Fibroblast of skin of back (primary cell): Measurements from ENCODE around the gene CPPED1.
"Not testable (repeated sequence)": the region's sequence is repeated elsewhere in the genome, so short reads cannot be mapped to it uniquely, and the experiment has no call there.

Experiments
- DNase-seq: peaks from one replicate; pipeline ENCODE4 v3.0.0-alpha.2; 2013

The CPPED1 gene

DNA sequence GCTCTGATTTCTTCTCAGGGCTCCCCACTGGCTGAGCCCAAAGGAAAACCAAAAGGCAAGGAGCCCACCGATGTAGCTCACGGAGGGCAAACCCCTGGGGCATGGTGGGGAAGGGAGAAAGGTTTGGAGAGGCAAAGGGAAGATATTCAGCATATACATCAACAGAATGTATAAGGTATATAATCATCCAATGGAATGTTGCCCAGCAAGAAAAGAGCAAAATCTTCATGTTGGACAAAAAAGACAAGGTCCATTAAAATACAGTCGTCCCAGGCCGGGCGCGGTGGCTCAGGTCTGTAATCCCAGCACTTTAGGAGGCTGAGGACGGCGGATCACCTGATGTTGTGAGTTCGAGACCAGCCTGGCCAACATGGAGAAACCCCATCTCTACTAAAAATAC is 1.6 kb downstream of the CPPED1 start:
- DNase-seq, result peak; percentile 33

DNA sequence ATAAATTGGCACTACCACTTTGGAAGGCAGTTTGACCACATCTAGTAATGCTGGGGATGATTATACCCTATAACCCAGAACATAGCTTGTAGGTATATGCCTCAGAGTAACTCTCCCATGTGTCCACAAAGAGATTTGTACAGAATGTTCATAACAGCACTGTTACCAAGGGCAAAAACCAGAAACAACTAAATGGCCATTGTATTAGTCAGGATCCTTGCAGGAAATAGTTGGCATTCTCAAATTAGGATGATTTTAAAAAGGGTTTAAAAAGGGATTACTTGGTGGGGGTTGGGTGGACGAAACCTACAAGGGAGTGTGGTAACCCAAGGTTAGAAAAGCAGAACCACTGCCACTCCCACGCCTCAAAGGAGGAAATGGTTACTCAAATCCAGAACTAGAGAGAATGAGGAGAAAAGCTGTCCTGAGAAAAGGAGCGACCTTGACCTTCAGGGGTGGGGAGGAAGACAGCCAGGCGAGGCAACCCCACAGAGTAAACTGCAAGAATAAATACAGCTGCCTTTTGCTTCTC is 2.1 kb downstream of the CPPED1 start:
- peak; percentile 92 for DNase-seq

DNA sequence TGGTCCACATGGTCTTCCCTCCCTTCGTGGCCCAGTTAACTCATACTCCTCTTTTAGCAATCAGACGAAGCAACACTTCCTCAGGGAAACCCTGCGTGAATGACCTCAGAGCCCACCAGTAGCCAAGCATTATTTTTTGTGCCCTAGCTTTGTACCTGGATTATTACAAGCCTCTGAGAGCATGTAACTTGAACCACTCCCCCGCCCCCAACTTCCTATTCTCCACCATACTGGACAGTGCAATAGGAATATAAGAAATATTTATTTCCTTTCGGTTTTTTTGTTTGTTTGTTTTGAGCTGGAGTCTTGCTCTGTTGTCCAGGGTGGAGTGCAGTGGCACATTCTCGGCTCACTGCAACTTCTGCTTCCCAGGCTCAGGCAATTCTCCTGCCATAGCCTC is 2.9 kb downstream of the CPPED1 start:
- DNase-seq, result no peak

DNA sequence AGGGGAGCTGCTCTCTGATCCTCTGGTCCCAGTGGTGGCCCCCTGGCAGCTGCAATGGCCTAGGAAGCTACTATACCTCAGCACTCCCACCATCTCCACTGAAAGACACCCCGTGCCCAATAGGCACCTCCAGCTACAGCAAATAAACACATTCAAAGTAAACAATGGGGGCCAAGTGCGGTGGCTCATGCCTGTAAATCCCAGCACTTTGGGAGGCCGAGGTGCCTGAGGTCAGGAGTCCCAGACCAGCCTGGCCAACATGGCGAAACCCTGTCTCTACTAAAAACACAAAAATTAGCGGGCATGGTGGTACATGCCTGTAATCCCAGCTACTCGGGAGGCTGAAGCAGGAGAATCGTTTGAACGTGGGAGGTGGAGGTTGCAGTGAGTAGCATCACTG is 3.7 kb downstream of the CPPED1 start:
- not testable (repeated sequence) for DNase-seq

DNA sequence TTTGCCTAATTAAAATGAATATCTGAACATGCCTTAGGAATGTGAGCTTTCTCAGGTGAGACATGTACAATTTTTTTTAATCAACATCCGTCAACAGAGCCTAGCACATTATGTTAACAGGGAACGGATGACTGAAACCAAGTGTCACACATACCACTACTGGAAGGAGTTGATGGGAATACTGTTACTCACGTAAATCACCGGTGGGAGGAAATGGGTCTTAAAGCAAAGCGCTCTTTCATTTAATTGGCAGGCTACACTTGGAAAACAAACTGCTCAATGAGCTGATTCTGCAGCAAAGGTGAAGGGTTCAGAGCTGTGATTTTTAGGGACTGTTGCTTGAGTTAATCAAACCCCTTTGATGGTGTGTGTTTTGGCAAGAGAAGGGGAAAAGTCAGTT is 4.8 kb downstream of the CPPED1 start:
- no peak for DNase-seq

DNA sequence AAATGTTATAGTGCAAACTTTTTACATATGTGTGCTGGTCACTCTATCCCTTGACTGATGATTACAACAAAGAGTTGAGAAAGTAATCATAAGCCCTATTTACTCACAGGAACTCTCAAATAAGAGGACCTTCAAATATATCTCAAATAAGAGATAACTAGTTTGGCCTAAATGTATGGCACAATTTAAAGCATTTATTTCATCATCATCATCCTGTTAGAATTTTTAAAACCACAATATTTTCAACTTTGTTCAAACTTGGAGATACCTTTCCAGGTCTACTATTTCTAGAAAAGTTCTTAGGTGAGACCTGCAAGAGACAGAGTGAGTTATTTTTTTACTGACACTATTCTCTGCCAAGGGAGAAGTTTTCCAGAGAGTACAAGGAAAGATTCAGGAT is 5.5 kb downstream of the CPPED1 start:
- no peak for DNase-seq

DNA sequence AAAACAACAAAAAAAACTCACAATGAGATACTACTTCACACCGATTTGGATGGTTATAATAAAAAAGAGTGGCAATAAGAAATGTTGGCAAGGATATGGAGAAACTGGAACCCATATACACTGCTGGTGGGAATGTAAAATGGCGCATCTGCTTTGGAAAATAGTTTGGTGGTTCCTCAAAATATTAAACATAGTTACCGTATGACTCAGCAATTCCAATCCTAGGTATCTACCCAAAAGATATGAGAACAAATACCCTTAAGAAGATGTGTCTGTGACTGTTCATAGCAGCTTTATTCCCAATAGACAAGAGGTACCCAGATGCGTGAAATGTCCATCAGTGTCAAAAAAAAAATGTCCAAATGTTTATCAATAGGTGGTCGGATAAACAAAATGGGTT is 7.2 kb downstream of the CPPED1 start:
- peak; percentile 68 for DNase-seq

DNA sequence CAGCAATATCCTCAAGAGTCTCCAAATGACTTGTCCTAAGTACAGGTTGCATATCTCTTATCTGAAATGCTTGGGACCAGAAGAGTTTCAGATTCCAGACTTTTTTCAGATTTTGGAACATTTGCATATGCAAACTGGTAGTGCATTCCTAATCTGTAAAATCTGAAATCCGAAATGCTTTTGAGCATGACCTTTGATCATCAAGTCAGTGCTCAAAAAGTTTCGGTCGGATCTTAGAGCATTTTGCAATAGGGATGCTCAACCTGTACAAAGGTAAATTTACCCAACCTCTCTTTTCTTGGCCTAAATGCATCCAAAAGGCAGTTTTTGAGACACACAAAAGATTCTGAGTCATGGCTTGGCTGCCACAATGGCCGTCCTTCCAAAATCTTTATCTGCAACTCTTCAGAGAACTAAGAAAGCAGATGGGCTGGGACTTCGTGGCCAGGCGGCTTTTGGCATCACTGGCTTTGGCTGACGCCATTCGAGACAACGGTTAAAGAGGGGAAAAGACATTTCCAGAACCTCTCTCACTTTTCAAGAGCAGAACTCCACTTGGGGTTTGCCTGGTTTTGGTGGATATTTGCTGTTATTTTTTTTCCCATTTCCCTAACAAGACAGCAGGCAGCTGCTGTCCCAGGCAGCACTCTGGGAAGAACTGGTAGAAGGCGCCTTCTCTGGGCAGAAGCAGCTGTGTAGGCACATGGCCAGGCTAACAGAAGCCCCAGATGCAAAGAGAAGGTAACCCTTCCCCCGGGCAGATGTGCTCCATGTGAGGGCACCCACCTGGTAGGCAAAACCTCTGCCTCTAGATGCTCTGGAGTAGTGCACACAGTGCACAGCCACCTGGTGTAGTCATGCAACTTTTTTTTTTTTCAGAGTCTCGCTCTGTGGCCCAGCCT is 8.9 kb downstream of the CPPED1 start:
- DNase-seq, result no peak

DNA sequence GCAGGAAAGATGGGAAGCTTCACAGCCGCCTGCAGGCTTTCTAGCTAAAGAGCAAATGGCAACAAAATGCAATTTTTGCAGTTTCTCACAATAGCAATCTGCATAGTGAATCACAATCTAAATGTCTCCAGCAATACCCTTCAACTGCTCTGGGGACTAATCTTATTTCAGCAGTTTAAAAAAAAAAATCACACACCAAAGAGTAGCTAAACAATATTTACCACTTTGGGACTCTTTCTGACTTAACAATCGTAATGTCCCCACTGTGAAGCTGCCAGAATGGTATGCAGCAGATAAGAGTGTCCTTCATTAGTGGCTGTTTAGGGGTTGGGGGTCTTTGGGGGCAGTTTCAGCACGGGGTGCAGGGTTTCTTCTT is 9.8 kb downstream of the CPPED1 start:
- no peak for DNase-seq

DNA sequence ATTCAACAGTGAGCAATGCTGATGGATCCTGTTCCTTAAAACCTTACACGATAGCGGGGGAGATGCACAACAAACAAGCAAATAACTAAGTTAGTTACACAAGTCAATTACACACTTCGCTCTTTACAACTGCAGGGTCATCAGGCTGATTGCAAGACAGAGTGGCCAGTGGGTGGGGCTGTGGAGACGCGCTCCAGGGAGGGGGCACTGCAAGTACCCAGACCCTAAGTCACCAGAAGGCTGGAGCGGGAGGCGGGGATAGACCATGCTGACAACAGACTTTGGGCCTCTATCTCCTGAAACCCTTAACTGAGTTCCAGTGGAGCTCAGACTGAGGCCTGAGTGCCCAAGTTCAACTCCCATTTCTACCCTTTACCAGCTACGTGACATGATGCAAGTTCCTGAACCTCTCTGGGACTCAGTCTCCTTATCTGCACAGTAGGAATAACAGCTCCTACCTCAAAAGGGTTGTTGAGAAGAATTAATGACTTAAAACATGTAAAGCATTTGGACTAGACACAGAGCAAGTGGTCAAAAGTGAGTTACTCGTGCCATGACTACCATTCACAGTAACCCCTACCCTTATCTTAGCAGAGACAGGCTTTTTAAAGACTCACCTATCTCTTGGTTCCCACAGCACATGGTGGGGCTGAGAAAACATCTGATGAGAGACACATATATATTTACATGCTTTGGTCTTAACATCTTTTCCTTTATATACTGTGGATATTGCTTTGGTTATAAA is 10.4 kb downstream of the CPPED1 start:
- DNase-seq, result no peak

DNA sequence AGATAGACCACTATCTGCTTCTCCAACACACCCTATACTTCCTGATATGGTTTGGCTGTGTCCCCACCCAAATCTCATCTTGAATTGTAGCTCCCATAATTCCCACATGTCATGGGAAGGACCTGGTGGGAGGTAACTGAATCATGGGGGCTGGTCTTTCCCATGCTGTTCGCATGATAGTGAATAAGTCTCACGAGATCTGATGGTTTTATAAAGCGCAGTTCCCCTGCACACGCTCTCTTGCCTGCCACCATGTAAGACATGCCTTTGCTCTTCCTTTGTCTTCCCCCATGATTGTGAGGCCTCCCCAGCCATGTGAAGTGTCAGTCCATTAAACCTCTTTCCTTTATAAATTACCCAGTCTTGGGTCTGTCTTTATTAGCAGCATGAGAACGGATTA is 11.2 kb downstream of the CPPED1 start:
- not testable (repeated sequence) for DNase-seq

DNA sequence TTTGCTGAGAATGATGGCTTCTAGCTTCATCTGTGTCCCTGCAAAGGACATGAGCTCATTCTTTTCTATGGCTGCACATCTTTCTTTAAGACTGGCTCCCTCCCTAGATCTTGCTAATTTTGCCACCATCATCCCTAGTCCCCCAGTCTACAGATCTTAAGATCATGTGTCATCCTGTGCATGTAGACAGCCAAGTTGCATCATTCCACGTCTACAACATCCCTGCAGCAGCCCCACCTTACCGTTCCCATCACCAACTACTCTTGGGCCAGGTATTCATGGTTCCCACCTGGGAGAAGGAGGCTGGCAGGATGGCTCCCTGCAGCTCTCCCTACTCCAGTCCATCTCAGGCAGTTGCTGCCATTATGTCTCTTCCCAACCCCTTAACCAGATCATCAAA is 12.3 kb downstream of the CPPED1 start:
- DNase-seq, result no peak

DNA sequence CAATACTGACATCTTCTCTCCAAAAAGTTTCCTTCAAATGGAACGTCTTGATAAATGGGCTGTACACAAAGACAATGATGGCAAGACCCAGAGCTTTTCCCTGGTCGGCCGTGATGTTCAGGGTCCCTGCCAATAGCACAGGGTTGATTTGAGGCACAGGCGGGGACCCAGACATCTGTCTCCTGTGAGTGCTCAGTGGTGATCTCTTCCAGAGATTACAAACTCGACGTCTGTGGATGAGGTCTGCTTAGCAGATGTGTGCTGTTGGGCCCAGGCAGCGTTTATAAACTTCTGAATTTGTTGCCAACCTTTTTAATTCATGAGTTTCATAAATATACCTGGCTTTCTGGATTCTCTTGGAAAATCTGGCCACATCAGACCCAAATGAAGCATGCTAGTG is 14.9 kb downstream of the CPPED1 start:
- DNase-seq, result no peak

DNA sequence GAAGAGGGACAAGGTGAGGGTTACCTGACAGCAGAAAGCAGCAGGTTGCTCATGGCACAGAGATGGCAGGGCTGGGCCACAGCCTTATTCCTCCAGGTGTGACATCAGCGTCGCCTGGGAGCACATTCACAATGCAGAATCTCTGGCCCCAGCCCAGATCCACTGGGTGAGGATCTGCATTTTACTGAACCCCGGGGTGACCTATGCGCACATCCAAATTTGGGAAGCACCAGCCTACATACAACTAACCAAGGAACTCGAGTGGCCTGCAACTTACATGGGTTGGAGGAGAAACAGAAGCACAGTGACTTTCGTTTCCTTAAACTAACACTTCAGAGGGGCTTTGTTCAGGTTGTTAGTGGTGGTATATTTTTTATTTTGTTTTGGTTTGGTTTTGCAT is 17.6 kb downstream of the CPPED1 start:
- DNase-seq, result no peak

DNA sequence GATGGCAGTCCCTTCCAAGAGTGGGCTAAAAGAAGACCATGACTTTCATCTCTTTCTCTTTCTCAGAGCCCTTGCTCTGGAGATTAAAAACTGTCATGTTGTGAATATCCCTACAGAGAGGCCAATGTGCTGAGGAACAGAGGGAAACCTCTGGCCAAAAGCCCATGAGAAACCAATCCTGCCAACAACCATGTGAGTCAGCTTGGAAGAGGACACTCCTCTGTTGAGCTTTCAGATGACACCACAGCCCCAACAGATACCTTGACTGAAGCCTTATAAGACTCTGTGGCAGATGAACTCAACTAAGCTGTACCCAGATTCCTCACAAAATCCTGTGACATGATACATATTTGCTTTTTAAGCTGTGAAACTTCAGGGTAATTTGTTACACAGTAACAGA is 19.6 kb downstream of the CPPED1 start:
- no peak for DNase-seq

DNA sequence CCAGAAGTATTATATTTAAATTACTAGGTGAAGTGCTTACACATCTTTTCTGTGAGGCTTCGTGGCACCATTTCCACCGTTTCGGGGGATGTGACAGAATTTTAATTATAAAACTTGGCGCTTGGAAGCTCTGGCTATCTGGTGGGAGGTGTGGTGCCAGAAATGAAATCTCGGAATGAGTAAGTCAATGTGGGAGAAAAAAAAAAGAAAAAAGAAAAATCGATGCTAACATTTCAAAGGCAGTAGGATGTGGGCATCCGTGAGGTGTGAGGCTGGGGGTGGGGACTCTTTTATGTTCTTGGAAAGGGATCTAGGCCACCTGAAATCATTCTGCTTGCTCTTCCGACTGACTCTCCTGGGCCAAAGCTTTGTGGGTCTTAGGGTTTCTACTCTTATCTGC is 21.9 kb downstream of the CPPED1 start:
- no peak for DNase-seq

DNA sequence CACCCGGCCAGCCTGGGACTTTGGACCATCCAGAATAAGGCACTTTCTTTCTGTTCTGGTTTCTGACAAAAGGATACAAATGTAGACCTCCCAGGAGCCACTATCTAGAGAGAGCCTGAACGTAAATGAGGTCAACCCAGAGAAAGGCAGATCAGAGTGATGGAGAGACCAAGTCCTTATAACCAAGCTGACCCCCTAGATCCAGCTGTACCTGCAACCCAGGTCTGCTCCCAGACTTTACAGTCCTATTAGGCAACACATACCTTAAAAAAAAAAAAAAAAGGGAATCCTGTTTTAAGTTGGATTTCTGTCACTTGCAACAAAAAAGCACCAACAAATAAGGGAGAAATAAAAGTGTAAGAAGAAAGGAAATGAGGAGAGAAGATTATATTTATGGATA is 23.2 kb downstream of the CPPED1 start:
- no peak for DNase-seq

DNA sequence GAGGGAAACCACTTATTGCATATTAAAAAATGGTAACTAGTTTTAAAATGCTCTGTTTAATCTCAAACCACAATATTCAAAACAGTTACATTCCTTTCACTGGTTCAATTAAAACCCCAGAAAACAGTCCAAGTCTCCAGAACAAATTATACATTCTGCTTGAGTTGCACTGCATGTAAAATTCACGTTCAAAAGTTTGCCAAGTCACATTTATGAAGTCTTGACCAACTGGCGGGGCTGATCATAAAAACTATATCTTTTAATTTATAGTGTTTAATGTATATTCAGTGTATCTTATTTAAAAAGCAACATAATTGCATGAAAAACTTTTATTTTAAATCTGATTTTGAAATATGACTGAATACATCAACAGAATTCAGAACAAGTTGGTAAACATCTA is 25.0 kb downstream of the CPPED1 start:
- DNase-seq, result no peak

DNA sequence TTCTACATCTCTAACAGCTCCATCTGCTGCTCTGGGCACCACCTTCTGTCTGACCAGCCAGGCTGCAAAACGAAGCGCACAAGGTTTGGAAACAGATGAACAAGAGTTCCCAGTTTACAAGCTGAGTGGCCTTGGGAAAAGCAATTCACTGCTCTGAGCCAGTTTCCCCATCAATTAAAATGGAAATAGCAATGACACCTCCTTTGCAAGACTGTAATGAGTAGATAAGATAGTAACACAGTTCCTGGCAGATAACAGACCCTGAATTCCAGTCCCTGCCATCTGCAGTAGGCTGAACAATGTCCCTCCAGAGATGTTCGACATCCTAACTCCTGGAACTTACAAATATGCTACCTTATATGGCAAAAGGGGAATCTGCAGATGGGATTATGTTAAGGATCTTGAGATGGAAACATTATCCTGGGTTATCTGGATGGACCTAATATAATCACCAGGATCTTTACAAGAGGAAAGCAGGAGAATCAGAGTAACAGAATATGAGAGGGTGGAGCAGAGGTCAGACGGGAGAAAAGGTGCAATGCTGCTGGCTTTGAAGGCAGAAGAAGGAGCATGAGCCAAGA is 27.9 kb downstream of the CPPED1 start:
- no peak for DNase-seq

DNA sequence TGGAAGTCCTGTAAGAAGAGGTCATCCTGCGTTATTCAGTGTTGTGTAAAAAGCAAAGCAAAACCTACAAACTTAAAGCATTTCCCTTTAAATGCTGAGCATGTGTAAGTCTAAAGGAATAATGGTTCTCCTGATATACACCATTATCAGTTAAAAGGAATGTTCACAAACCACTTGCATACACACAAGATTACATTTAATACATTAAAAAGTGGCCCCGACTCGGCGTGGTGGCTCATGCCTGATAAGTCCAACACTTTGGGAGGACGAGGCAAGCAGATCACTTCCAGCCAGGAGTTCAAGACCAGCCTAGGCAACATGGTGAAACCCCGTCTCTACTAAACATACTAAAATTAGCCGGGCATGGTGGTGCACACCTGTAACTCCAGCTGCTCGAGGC is 30.5 kb downstream of the CPPED1 start:
- DNase-seq, result no peak

DNA sequence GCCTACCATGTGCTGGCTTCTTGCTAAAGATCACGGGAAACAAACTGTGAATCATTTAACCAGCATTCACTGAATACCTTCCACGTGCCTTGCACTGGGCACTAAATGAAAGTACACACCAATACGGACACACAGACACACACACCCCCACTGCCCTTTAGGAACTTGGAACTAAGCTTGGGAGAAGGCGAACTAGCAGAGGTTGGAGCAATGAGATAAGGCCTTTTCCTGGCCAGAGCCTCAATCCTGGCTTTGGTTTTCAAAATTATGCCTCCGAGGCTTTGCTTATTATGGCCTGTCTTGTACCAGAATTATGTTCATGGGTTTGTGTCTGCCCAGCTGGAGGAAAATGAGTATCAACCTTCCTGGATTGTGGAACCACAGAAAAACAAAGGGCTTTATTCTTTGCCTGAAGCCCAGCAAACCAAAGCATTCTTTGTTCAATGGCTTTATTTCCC is 32.3 kb downstream of the CPPED1 start:
- DNase-seq, result no peak

DNA sequence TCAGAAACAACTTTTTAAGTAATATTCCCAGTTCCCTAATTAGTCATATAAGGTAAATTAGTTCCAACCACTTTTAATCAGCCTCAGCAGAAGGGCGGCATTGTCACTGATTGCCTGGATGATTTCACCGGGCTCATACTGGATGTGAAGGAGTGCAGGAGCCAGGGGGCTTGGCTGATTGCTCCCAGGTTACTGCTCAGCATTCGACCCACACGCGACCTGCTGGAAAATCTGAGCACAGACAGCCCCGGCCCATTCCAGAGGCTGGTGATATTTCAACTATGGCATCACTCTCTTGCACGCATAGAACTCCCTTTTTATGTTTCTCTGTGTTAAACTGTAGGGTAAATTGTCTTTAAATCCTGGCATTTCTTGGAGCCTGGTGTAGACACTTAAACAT is 34.2 kb downstream of the CPPED1 start:
- DNase-seq, result no peak

DNA sequence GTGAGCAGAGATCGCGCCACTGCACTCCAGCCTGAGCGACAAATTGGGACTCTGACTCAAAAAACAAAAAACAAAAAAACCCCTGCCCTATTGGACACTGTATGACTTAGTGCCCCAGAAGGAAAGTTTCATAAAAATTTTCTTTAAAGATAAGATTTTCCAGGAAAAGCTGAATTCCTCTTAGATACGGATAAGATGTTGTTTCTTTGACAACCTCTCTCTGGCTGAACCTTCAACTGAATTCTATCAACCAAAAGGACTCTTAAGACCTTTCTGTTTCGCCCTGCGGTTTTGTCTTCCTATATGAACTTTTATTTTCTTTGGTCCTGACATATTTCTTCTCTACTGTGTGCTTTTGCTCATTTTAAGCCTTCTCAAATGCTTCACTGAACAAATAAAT is 35.8 kb downstream of the CPPED1 start:
- no peak for DNase-seq
